ENCODE measurements around the gene ZDHHC19. TPM values are rescaled to one million over a fixed set of nuclear protein-coding genes. Genes with fewer than 3 reads are reported as not detected.

Gene ZDHHC19
- total RNA-seq, 6 donors from 2014 or later, result 1.4 to 3.1 TPM; not detected in 4

DNA sequence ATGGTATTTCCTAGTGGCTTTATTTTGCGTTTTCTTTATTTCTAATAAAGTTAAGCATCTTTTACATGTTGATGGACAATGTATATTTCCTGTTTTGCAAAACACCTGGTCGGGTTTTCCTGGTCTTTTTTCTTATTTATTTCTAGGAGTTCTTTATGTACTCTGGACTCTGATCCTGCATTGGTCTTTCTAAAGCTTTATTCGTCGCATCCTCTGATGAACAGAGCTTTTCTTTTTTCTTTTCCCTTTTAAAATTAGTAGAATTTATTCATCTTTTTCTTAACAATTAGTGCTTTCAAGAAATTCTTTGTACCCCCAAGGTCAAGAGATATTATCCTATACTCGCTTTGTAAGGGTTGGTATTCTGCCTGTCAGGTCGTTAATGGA is 32.2 kb downstream of the ZDHHC19 start:
- no peak overlapping the region for H3K4me3 ChIP-seq
- ATAC-seq (ENCODE audit: low FRiP score in 2 of 2), result no peak
- H3K9me3 ChIP-seq, result no peaks in the 10 kb centered on the region
- H3K4me1 ChIP-seq, result peaks cover 0 to 5% (median 2%) of the 10 kb centered on the region in 4 donors
- TF ChIP-seq, protein P1, sequence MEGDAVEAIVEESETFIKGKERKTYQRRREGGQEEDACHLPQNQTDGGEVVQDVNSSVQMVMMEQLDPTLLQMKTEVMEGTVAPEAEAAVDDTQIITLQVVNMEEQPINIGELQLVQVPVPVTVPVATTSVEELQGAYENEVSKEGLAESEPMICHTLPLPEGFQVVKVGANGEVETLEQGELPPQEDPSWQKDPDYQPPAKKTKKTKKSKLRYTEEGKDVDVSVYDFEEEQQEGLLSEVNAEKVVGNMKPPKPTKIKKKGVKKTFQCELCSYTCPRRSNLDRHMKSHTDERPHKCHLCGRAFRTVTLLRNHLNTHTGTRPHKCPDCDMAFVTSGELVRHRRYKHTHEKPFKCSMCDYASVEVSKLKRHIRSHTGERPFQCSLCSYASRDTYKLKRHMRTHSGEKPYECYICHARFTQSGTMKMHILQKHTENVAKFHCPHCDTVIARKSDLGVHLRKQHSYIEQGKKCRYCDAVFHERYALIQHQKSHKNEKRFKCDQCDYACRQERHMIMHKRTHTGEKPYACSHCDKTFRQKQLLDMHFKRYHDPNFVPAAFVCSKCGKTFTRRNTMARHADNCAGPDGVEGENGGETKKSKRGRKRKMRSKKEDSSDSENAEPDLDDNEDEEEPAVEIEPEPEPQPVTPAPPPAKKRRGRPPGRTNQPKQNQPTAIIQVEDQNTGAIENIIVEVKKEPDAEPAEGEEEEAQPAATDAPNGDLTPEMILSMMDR (IDR thresholded peaks at IDR 0.05), result no peak
- TF ChIP-seq POLR2A (IDR thresholded peaks at IDR 0.05), result no peak
- H3K36me3 ChIP-seq, result no peaks in the 10 kb centered on the region
- peak overlapping the region in 2 of 4 donors; percentile 24 to 68 for H3K27ac ChIP-seq
- no peaks in the 10 kb centered on the region for H3K27me3 ChIP-seq
- 75 to 76% methylated on average over 6 of the region's 6 CpGs for WGBS, 2 donors
- DNase-seq, result no peak

DNA sequence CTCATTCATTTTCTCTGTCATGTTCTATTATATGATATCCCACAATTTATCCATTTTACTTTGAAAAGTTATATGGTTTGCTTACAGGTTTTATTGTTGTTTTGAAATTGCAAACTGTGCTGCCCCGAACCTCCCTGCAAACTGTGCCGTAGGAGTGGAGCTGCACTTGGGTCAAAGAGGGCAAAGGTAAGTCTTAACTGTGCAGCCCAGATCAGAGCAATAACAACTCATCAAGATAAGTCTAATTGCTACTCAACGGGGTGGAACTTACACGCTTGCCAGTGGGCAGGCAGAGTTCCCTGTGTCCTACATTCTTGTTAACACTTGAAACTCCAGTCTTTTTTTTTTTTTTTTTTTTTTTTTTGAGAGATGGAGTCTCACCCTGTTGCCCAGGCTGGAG is 33.2 kb downstream of the ZDHHC19 start:
- DNase-seq, result no peak
- Histone ChIP-seq H3K27ac (no peak overlapping the region), H3K27me3 (no peaks in the 10 kb centered on the region), H3K4me3 (no peak overlapping the region), H3K4me1 (peaks cover 0 to 5% (median 2%) of the 10 kb centered on the region in 4 donors), H3K36me3 (no peaks in the 10 kb centered on the region), H3K9me3 (no peaks in the 10 kb centered on the region)
- no peak for ATAC-seq (ENCODE audit: low FRiP score in 2 of 2)
- WGBS, 2 donors, result 51 to 58% methylated on average over 4 of the region's 4 CpGs
- TF ChIP-seq, protein P1 (IDR thresholded peaks at IDR 0.05), result no peak
- no peak for TF ChIP-seq POLR2AphosphoS5 (IDR thresholded peaks at IDR 0.05)
- TF ChIP-seq POLR2A (IDR thresholded peaks at IDR 0.05), result no peak
- no peak for TF ChIP-seq EP300 (IDR thresholded peaks at IDR 0.05)

DNA sequence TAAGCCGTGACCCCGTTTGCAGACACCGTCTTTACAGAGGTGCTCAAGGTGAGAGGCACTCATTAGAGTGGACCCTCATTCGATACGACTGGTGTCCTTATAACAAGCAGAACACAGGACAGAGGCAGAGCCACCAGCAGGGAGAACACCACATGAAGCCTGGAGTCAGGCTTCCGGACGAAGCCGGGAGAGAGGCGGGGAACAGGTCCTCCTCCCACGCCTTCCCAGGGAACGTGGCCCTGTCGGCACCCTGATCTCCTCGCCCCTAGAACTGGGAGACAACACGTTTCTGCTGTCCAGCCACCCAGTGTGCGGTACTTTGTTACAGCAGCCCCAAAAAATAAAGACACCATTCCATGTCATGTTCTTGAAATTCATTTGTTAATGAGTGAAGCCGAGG is 33.6 kb downstream of the ZDHHC19 start:
- no peak for DNase-seq
- no peak for ATAC-seq (ENCODE audit: low FRiP score in 2 of 2)
- no peaks in the 10 kb centered on the region for H3K27me3 ChIP-seq
- H3K27ac ChIP-seq, result no peak overlapping the region
- WGBS, 2 donors, result 84 to 85% methylated on average over 15 to 16 of the region's 16 CpGs
- no peak overlapping the region for H3K4me3 ChIP-seq
- H3K4me1 ChIP-seq, result peaks cover 0 to 5% (median 2%) of the 10 kb centered on the region in 4 donors
- H3K36me3 ChIP-seq, result no peaks in the 10 kb centered on the region
- no peaks in the 10 kb centered on the region for H3K9me3 ChIP-seq
- TF ChIP-seq, protein P1 (IDR thresholded peaks at IDR 0.05), result no peak
- TF ChIP-seq POLR2AphosphoS5 (IDR thresholded peaks at IDR 0.05) (no peak), POLR2A (IDR thresholded peaks at IDR 0.05) (no peak), EP300 (IDR thresholded peaks at IDR 0.05) (no peak)

GRCh38 chr3:196175722-196176121 is 35.5 kb downstream of the ZDHHC19 start:
- no peaks in the 10 kb centered on the region for H3K9me3 ChIP-seq
- 75 to 84% methylated on average over 6 to 9 of the region's 9 CpGs for WGBS, 2 donors

More at GRCh38 chr3:196175722-196176121, 35.5 kb downstream of the ZDHHC19 start:
- H3K4me1 ChIP-seq, result peaks cover 0 to 5% (median 0%) of the 10 kb centered on the region in 4 donors
- TF ChIP-seq POLR2AphosphoS5 (IDR thresholded peaks at IDR 0.05) (no peak), POLR2A (IDR thresholded peaks at IDR 0.05) (no peak), EP300 (IDR thresholded peaks at IDR 0.05) (no peak)
- TF ChIP-seq, protein P1 (IDR thresholded peaks at IDR 0.05), result no peak
- no peaks in the 10 kb centered on the region for H3K27me3 ChIP-seq
- ATAC-seq (ENCODE audit: low FRiP score in 2 of 2) (peak; percentile 9 to 11), DNase-seq (no peak)
- H3K27ac ChIP-seq, result no peak overlapping the region
- no peaks in the 10 kb centered on the region for H3K36me3 ChIP-seq
- no peak overlapping the region for H3K4me3 ChIP-seq

Measured in upper lobe of left lung (tissue), 6 donors.